Lower leg skin (tissue), 3 donors: ENCODE measurements around the gene NUP214.

Source experiments
- CTCF ChIP-seq, 3 donors: fragments of 450-650 bp; IDR thresholded peaks; one replicate each; pipeline ENCODE4 v1.5.1; 2016; ENCODE audit warnings: antibody characterized with exemption in 3 of 3, mild to moderate bottlenecking in 3 of 3, moderate library complexity in 2 of 3
- POLR2A ChIP-seq, 2 donors: fragments of 450-650 bp; IDR thresholded peaks; one replicate each; pipeline ENCODE4 v1.6.1; 2016 to 2017; ENCODE audit warnings: antibody characterized with exemption in 2 of 2, mild to moderate bottlenecking in 1 of 2, moderate library complexity in 1 of 2

GRCh38 chr9:131255676-131256197 lies 130.4 kb downstream of the NUP214 start:
- TF ChIP-seq CTCF (IDR thresholded peaks at IDR 0.05) (no peak), POLR2A (IDR thresholded peaks at IDR 0.05) (no peak)
